Panc1 (cell line): ENCODE data around the gene LAMC3. TPM values are rescaled to one million over a fixed set of nuclear protein-coding genes. Genes with fewer than 3 reads are reported as not detected.

ENCODE experiments used
- ATAC-seq: fragments of 200-7000 bp; cut with Tn5 transposase; 2 replicates; pipeline ENCODE4 v1.9.1; 2020; ENCODE audit warnings: mild to moderate bottlenecking, moderate library complexity
- BruUV-seq: library from RNA; stranded (reverse); fragments of 400-500 nt; replicated peaks from 2 replicates; lab custom pipeline; 2021; lab: Mats Ljungman, UMichigan
- CTCF ChIA-PET: fragments of 300-600 bp; sonication (Branson Sonifier 250); formaldehyde crosslinking; loops from one replicate; lab custom pipeline; 2022; ENCODE audit warnings: antibody characterized with exemption; lab: Charles Lee
- POLR2A ChIA-PET: fragments of 300-600 bp; sonication (Branson Sonifier 250); formaldehyde crosslinking; loops from one replicate; lab custom pipeline; 2022; ENCODE audit warnings: antibody characterized with exemption; lab: Charles Lee
- DNase-seq: peaks from one replicate; pipeline ENCODE4 v3.0.0-alpha.2; 2010; ENCODE audit warnings: low read depth, low spot score
- H3K27ac ChIP-seq: 2 replicates; pipeline ENCODE4 v1.5.1; 2011; ENCODE audit warnings: mild to moderate bottlenecking, low read length, inconsistent platforms
- H3K27me3 ChIP-seq: fragments of 200-500 bp; sonication (Bioruptor generic); 2 replicates; pipeline ENCODE4 v1.6.0; 2014; ENCODE audit warnings: low read length, inconsistent platforms; ENCODE audit not compliant: control insufficient read depth, insufficient read depth
- H3K36me3 ChIP-seq: fragments of 200-500 bp; sonication (Bioruptor generic); 2 replicates; pipeline ENCODE4 v1.5.1; 2014; ENCODE audit warnings: inconsistent platforms, mild to moderate bottlenecking, low read length, moderate library complexity; ENCODE audit not compliant: control insufficient read depth, insufficient read depth
- H3K4me1 ChIP-seq: 2 replicates; pipeline ENCODE4 v1.5.1; 2011; ENCODE audit warnings: inconsistent platforms, mild to moderate bottlenecking, low read length, moderate library complexity; ENCODE audit not compliant: control insufficient read depth, insufficient read depth
- H3K4me3 ChIP-seq, 2 experiments: 2 replicates each; pipeline ENCODE4 v1.5.1; 2011 to 2012; ENCODE audit warnings: low read depth in 2 of 2, low read length in 2 of 2, mild to moderate bottlenecking in 2 of 2, inconsistent platforms in 1 of 2, moderate library complexity in 1 of 2
- H3K9me3 ChIP-seq: fragments of 200-500 bp; sonication (Bioruptor generic); 2 replicates; pipeline ENCODE4 v1.5.1; 2014; ENCODE audit warnings: low read depth, mild to moderate bottlenecking, inconsistent platforms, low read length, moderate library complexity; ENCODE audit not compliant: control insufficient read depth, insufficient read depth
- POLR2AphosphoS5 ChIP-seq: IDR thresholded peaks from 2 replicates; pipeline ENCODE4 v1.6.1; 2012; ENCODE audit warnings: mild to moderate bottlenecking, low read depth, low read length, moderate library complexity
- REST ChIP-seq, 2 experiments: IDR thresholded peaks; 2 replicates each; pipeline ENCODE4 v1.6.1; 2011 to 2012; ENCODE audit warnings: low read depth in 2 of 2, control low read depth in 1 of 2, low read length in 1 of 2, mild to moderate bottlenecking in 1 of 2, moderate library complexity in 1 of 2; ENCODE audit not compliant: insufficient read depth in 1 of 2
- SIN3A ChIP-seq: IDR thresholded peaks from 2 replicates; pipeline ENCODE4 v1.6.1; 2012; ENCODE audit warnings: low read depth, mild to moderate bottlenecking, low read length, moderate library complexity, borderline replicate concordance; ENCODE audit not compliant: insufficient read depth
- TCF7L2 ChIP-seq: IDR thresholded peaks from 2 replicates; pipeline ENCODE4 v1.6.1; 2011; ENCODE audit warnings: mild to moderate bottlenecking, low read depth, low read length, inconsistent platforms
- in situ Hi-C: cut with HindIII; loops from 2 replicates; pipeline ENCODE4 v1.10.0; 2016; ENCODE audit warnings: low sequenced_read_pairs, low pct_unique_long_range_greater_than_20kb
- intact Hi-C: fragments of 100-400 bp; cut with micrococcal nuclease; formaldehyde crosslinking; loops from one replicate; pipeline ENCODE4 v1.10.0; 2022; ENCODE audit not compliant: unreplicated experiment
- total RNA-seq: library from RNA; stranded (reverse); gene quantifications from one replicate; pipeline ENCODE4 v1.2.1, GENCODE V29; 2021; ENCODE audit not compliant: unreplicated experiment
- TF ChIP-seq, protein P1 (sequence below): fragments of 450-650 bp; IDR thresholded peaks from 2 replicates; pipeline ENCODE4 v1.5.1; 2017; ENCODE audit warnings: mild to moderate bottlenecking

Gene LAMC3
- total RNA-seq, 1 experiment from 2014 or later = 16.4 TPM

DNA sequence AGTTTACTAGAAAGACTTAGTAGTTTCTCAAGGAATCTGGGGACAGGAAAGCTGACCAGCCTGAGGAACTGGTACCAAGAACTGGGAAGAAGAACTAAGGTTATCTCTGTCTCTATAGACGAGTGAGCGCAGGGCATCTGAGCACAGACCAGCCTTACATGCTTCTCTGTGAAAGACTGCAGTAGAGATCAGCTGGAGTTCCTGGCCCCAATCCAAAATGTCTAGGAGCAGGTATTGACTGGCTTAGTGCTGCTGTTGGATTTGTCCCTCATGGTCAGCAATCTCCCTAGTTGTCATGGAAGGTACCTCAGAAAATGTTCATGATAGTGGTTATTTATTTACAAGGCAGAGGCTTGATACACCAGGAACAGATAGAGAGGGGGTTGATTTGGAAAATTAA, 129.7 kb downstream of the LAMC3 start:
- BruUV-seq = no TSS peak
- ChIA-PET POLR2A (no interaction called here), CTCF (no interaction called here)
- H3K27ac ChIP-seq = no peak overlapping the region
- H3K27me3 ChIP-seq = no peaks in the 10 kb centered on the region
- DNase-seq (no peak), ATAC-seq (no peak)
- peaks cover 24% of the 10 kb centered on the region; the same call in 1 of the 2 replicates for H3K36me3 ChIP-seq
- H3K4me1 ChIP-seq = no peaks in the 10 kb centered on the region
- H3K4me3 ChIP-seq = no peak overlapping the region
- H3K9me3 ChIP-seq = no peaks in the 10 kb centered on the region
- TF ChIP-seq TCF7L2 = no peak
- TF ChIP-seq, protein P1, sequence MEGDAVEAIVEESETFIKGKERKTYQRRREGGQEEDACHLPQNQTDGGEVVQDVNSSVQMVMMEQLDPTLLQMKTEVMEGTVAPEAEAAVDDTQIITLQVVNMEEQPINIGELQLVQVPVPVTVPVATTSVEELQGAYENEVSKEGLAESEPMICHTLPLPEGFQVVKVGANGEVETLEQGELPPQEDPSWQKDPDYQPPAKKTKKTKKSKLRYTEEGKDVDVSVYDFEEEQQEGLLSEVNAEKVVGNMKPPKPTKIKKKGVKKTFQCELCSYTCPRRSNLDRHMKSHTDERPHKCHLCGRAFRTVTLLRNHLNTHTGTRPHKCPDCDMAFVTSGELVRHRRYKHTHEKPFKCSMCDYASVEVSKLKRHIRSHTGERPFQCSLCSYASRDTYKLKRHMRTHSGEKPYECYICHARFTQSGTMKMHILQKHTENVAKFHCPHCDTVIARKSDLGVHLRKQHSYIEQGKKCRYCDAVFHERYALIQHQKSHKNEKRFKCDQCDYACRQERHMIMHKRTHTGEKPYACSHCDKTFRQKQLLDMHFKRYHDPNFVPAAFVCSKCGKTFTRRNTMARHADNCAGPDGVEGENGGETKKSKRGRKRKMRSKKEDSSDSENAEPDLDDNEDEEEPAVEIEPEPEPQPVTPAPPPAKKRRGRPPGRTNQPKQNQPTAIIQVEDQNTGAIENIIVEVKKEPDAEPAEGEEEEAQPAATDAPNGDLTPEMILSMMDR = no peak
- no peak for TF ChIP-seq POLR2AphosphoS5
- no peak for TF ChIP-seq SIN3A
- no peak for TF ChIP-seq REST (IDR thresholded peaks at IDR 0.05; ENCODE audit: insufficient read depth in 1 of 2, low read depth in 2 of 2, low read length in 1 of 2)
- in situ Hi-C loops = no loop called here
- intact Hi-C loops = no loop called here

GRCh38 chr9:131140112-131140511, 131.1 kb downstream of the LAMC3 start:
- Histone ChIP-seq H3K4me1 (no peaks in the 10 kb centered on the region), H3K36me3 (peaks cover 30% of the 10 kb centered on the region), H3K4me3 (no peak overlapping the region), H3K27ac (no peak overlapping the region), H3K27me3 (no peaks in the 10 kb centered on the region), H3K9me3 (no peaks in the 10 kb centered on the region)
- no TSS peak for BruUV-seq
- ChIA-PET CTCF (no interaction called here), POLR2A (no interaction called here)
- in situ Hi-C loops = no loop called here
- ATAC-seq (no peak), DNase-seq (no peak)
- TF ChIP-seq REST (IDR thresholded peaks at IDR 0.05; ENCODE audit: insufficient read depth in 1 of 2, low read depth in 2 of 2, low read length in 1 of 2) (no peak), TCF7L2 (no peak), POLR2AphosphoS5 (no peak), SIN3A (no peak)
- TF ChIP-seq, protein P1 = no peak
- intact Hi-C loops = no loop called here
